Endothelial cell (in vitro differentiated cells): ENCODE results near the gene CATSPERB. TPM values are rescaled to one million over a fixed set of nuclear protein-coding genes. Genes with fewer than 3 reads are reported as not detected.
"Not testable (repeated sequence)": the region's sequence is repeated elsewhere in the genome, so short reads cannot be mapped to it uniquely, and the experiment has no call there.

ENCODE experiments used
- DNase-seq: peaks from one replicate; pipeline ENCODE4 v3.0.0; 2021; ENCODE audit warnings: low spot score
- H3K27ac Mint-ChIP-seq: one replicate; pipeline ENCODE4 v1.8.0; 2021; ENCODE audit warnings: mixed read lengths, inconsistent platforms; ENCODE audit not compliant: unreplicated experiment
- H3K27me3 Mint-ChIP-seq: one replicate; pipeline ENCODE4 v1.8.0; 2021; ENCODE audit warnings: mild to moderate bottlenecking, moderate library complexity, mixed read lengths, inconsistent platforms; ENCODE audit not compliant: unreplicated experiment
- H3K36me3 Mint-ChIP-seq: one replicate; pipeline ENCODE4 v1.8.0; 2021; ENCODE audit warnings: mild to moderate bottlenecking, low read depth, mixed read lengths, inconsistent platforms; ENCODE audit not compliant: unreplicated experiment
- H3K4me1 Mint-ChIP-seq: one replicate; pipeline ENCODE4 v1.8.0; 2021; ENCODE audit warnings: mild to moderate bottlenecking, mixed read lengths, inconsistent platforms; ENCODE audit not compliant: unreplicated experiment
- H3K4me3 Mint-ChIP-seq: one replicate; pipeline ENCODE4 v1.8.0; 2021; ENCODE audit warnings: mild to moderate bottlenecking, mixed read lengths, inconsistent platforms; ENCODE audit not compliant: unreplicated experiment
- H3K9me3 Mint-ChIP-seq: one replicate; pipeline ENCODE4 v1.8.0; 2021; ENCODE audit warnings: mixed read lengths, inconsistent platforms; ENCODE audit not compliant: unreplicated experiment
- CTCF ChIP-seq: fragments of 200-600 bp; sonication (generic); IDR thresholded peaks from one replicate; pipeline ENCODE4 v1.5.0; 2021; ENCODE audit warnings: antibody characterized with exemption; ENCODE audit not compliant: unreplicated experiment
- total RNA-seq: library from RNA; stranded (reverse); fragmentation: NEBNext Ultra II Directional; extraction: Animal tissue kit (Norgen Biotek cat#: 25700); gene quantifications from one replicate; pipeline ENCODE4 v1.2.1, GENCODE V29; 2021; ENCODE audit not compliant: unreplicated experiment

The CATSPERB gene
- total RNA-seq, 1 donor from 2014 or later, result not detected

GRCh38 chr14:91536327-91536726 lies 195.6 kb downstream of the CATSPERB start:
- H3K27me3 Mint-ChIP-seq, result peaks cover 5% of the 10 kb centered on the region
- H3K27ac Mint-ChIP-seq, result no peak overlapping the region
- H3K4me3 Mint-ChIP-seq, result no peak overlapping the region
- TF ChIP-seq CTCF, result no peak
- H3K36me3 Mint-ChIP-seq, result no peaks in the 10 kb centered on the region
- DNase-seq, result no peak
- H3K4me1 Mint-ChIP-seq, result no peaks in the 10 kb centered on the region
- H3K9me3 Mint-ChIP-seq, result peaks cover 4% of the 10 kb centered on the region

- H3K36me3 Mint-ChIP-seq, H3K27me3 Mint-ChIP-seq, H3K4me3 Mint-ChIP-seq, H3K27ac Mint-ChIP-seq, H3K9me3 Mint-ChIP-seq, DNase-seq, H3K4me1 Mint-ChIP-seq: not testable (repeated sequence)
Measured at GRCh38 chr14:91534059-91534458, 197.8 kb downstream of the CATSPERB start.

GRCh38 chr14:91533623-91534022 lies 198.3 kb downstream of the CATSPERB start:
- no peak for DNase-seq
- H3K36me3 Mint-ChIP-seq, result no peaks in the 10 kb centered on the region
- no peaks in the 10 kb centered on the region for H3K9me3 Mint-ChIP-seq
- TF ChIP-seq CTCF, result no peak
- H3K27me3 Mint-ChIP-seq, result no peaks in the 10 kb centered on the region
- no peaks in the 10 kb centered on the region for H3K4me1 Mint-ChIP-seq
- no peak overlapping the region for H3K4me3 Mint-ChIP-seq
- H3K27ac Mint-ChIP-seq, result no peak overlapping the region

Other genes starting within 250 kb of the CATSPERB start
- gene PPP4R3A, start 221.8 kb downstream of the CATSPERB start, total RNA-seq, result 89.7 TPM
- 1.4 TPM for gene TC2N, start 135.4 kb upstream of the CATSPERB start, total RNA-seq
- 0.26 TPM for gene FBLN5, start 215.6 kb upstream of the CATSPERB start, total RNA-seq